WTC11 (cell line): ENCODE data around the gene KRR1. TPM values are rescaled to one million over a fixed set of nuclear protein-coding genes. Genes with fewer than 3 reads are reported as not detected.

Experiments used
- ATAC-seq: fragments of 200-7000 bp; cut with Tn5 transposase; 2 replicates; pipeline ENCODE4 v1.10.0; 2021; ENCODE audit warnings: mild to moderate bottlenecking, moderate library complexity
- CTCF ChIA-PET: fragments of 300-600 bp; sonication (Branson Sonifier 250); formaldehyde crosslinking; loops from one replicate; lab custom pipeline; 2021; ENCODE audit warnings: antibody characterized with exemption; lab: Charles Lee
- POLR2A ChIA-PET: fragments of 350-600 bp; sonication (Branson Sonifier 250); formaldehyde crosslinking; loops from one replicate; lab custom pipeline; 2021; ENCODE audit warnings: antibody characterized with exemption; lab: Charles Lee
- DNase-seq: peaks from one replicate; pipeline ENCODE4 v3.0.0; 2021; ENCODE audit warnings: low spot score
- H3K27ac Mint-ChIP-seq: 2 replicates; pipeline ENCODE4 v1.8.0; 2021; ENCODE audit warnings: mixed read lengths
- H3K27me3 Mint-ChIP-seq: 2 replicates; pipeline ENCODE4 v1.8.0; 2021; ENCODE audit warnings: low read depth, mild to moderate bottlenecking, moderate library complexity, mixed read lengths
- H3K36me3 Mint-ChIP-seq: 2 replicates; pipeline ENCODE4 v1.8.0; 2021; ENCODE audit warnings: mixed read lengths
- H3K4me1 Mint-ChIP-seq: 2 replicates; pipeline ENCODE4 v1.8.0; 2022; ENCODE audit warnings: mixed read lengths
- H3K4me3 Mint-ChIP-seq: 2 replicates; pipeline ENCODE4 v1.8.0; 2021; ENCODE audit warnings: mild to moderate bottlenecking, moderate library complexity, mixed read lengths
- H3K9me3 Mint-ChIP-seq: 2 replicates; pipeline ENCODE4 v1.8.0; 2021; ENCODE audit warnings: mixed read lengths
- ATF6 ChIP-seq: sonication (generic); formaldehyde crosslinking; IDR thresholded peaks from 2 replicates; pipeline ENCODE4 v1.8.1; 2023; ENCODE audit warnings: mild to moderate bottlenecking, missing genetic modification reagents
- CDX4 ChIP-seq: fragments of 250-450 bp; sonication (Bioruptor Pico); IDR thresholded peaks from 2 replicates; pipeline ENCODE4 v1.9.0; 2021; ENCODE audit warnings: moderate library complexity, mild to moderate bottlenecking, inconsistent platforms, borderline replicate concordance
- CREM ChIP-seq: sonication (generic); formaldehyde crosslinking; IDR thresholded peaks from 2 replicates; pipeline ENCODE4 v1.8.1; 2022; ENCODE audit warnings: mild to moderate bottlenecking, missing genetic modification reagents, moderate library complexity
- E2F4 ChIP-seq: sonication (generic); formaldehyde crosslinking; IDR thresholded peaks from 2 replicates; pipeline ENCODE4 v1.8.1; 2022; ENCODE audit warnings: low read depth, mild to moderate bottlenecking, moderate library complexity, missing genetic modification reagents, borderline replicate concordance
- ETV6 ChIP-seq: sonication (generic); formaldehyde crosslinking; IDR thresholded peaks from 2 replicates; pipeline ENCODE4 v1.8.1; 2022; ENCODE audit warnings: mild to moderate bottlenecking, missing genetic modification reagents
- FOXK1 ChIP-seq: sonication (generic); formaldehyde crosslinking; IDR thresholded peaks from 2 replicates; pipeline ENCODE4 v1.8.0; 2022; ENCODE audit warnings: mild to moderate bottlenecking, moderate library complexity, missing genetic modification reagents
- GTF2I ChIP-seq: fragments of 250-450 bp; sonication (Bioruptor Pico); conservative IDR thresholded peaks from 2 replicates; pipeline ENCODE4 v1.4.0; 2021; ENCODE audit warnings: mild to moderate bottlenecking
- HMGXB4 ChIP-seq: sonication (generic); formaldehyde crosslinking; IDR thresholded peaks from 2 replicates; pipeline ENCODE4 v1.8.1; 2023; ENCODE audit warnings: mild to moderate bottlenecking, moderate library complexity, missing genetic modification reagents
- MLX ChIP-seq: sonication (generic); formaldehyde crosslinking; IDR thresholded peaks from 2 replicates; pipeline ENCODE4 v1.8.1; 2023; ENCODE audit warnings: mild to moderate bottlenecking, missing genetic modification reagents, moderate library complexity
- MYBL2 ChIP-seq: sonication (generic); formaldehyde crosslinking; IDR thresholded peaks from 2 replicates; pipeline ENCODE4 v1.8.1; 2023; ENCODE audit warnings: mild to moderate bottlenecking, moderate library complexity, missing genetic modification reagents
- PRDM15 ChIP-seq: sonication (generic); formaldehyde crosslinking; IDR thresholded peaks from 2 replicates; pipeline ENCODE4 v1.8.0; 2022; ENCODE audit warnings: missing genetic modification reagents
- PRRX2 ChIP-seq: fragments of 250-450 bp; sonication (Bioruptor Pico); IDR thresholded peaks from 2 replicates; pipeline ENCODE4 v1.8.0; 2021; ENCODE audit warnings: mild to moderate bottlenecking
- SOX15 ChIP-seq: fragments of 250-450 bp; sonication (Bioruptor Pico); IDR thresholded peaks from 2 replicates; pipeline ENCODE4 v1.9.0; 2021; ENCODE audit warnings: mild to moderate bottlenecking
- TEAD4 ChIP-seq: sonication (generic); formaldehyde crosslinking; IDR thresholded peaks from 2 replicates; pipeline ENCODE4 v1.8.0; 2022; ENCODE audit warnings: mild to moderate bottlenecking, missing genetic modification reagents
- USF1 ChIP-seq: sonication (generic); formaldehyde crosslinking; IDR thresholded peaks from 2 replicates; pipeline ENCODE4 v1.8.0; 2022; ENCODE audit warnings: mild to moderate bottlenecking, missing genetic modification reagents
- ZNF121 ChIP-seq: sonication (generic); formaldehyde crosslinking; IDR thresholded peaks from 2 replicates; pipeline ENCODE4 v1.8.0; 2023; ENCODE audit warnings: missing genetic modification reagents
- ZNF138 ChIP-seq: sonication (generic); formaldehyde crosslinking; conservative IDR thresholded peaks from 2 replicates; pipeline ENCODE4 v1.8.1; 2022; ENCODE audit warnings: mild to moderate bottlenecking, moderate library complexity, missing genetic modification reagents
- ZNF425 ChIP-seq: fragments of 250-450 bp; sonication (Bioruptor Pico); conservative IDR thresholded peaks from 2 replicates; pipeline ENCODE4 v1.9.0; 2021; ENCODE audit warnings: mild to moderate bottlenecking
- ZNF532 ChIP-seq: fragments of 250-450 bp; sonication (Bioruptor Pico); IDR thresholded peaks from 2 replicates; pipeline ENCODE4 v1.9.0; 2021; ENCODE audit warnings: mild to moderate bottlenecking, borderline replicate concordance
- total RNA-seq: library from RNA; stranded (reverse); gene quantifications from 3 replicates; pipeline ENCODE4 v1.2.3, GENCODE V29; 2021

Gene KRR1
- total RNA-seq, 1 experiment from 2014 or later: 59.6 TPM

GRCh38 chr12:75509621-75510020, 1.8 kb downstream of the KRR1 start:
- Mint-ChIP-seq H3K4me3 (peak overlapping the region; percentile 99), H3K36me3 (peaks cover 18% of the 10 kb centered on the region), H3K27me3 (no peaks in the 10 kb centered on the region), H3K4me1 (peaks cover 13% of the 10 kb centered on the region), H3K9me3 (no peaks in the 10 kb centered on the region), H3K27ac (no peak overlapping the region)
- no peak for TF ChIP-seq CDX4 (CRISPR knock-in tag)
- TF ChIP-seq MYBL2 (CRISPR knock-in tag): no peak
- no peak for TF ChIP-seq HMGXB4 (CRISPR knock-in tag)
- TF ChIP-seq ZNF138 (CRISPR knock-in tag): no peak
- no peak for TF ChIP-seq E2F4
- TF ChIP-seq SOX15 (CRISPR knock-in tag): no peak
- TF ChIP-seq GTF2I (CRISPR knock-in tag): no peak
- TF ChIP-seq PRRX2: no peak
- TF ChIP-seq ZNF121 (CRISPR knock-in tag): no peak
- TF ChIP-seq ETV6: no peak
- TF ChIP-seq CREM (CRISPR knock-in tag): no peak
- no peak for TF ChIP-seq PRDM15
- DNase-seq (no peak), ATAC-seq (no peak)
- ChIA-PET CTCF (no interaction called here), POLR2A (interaction anchor here (0.7 kb wide), 1 partner anchor 1193 kb away, joined by 5 read pairs; no protein-coding TSS in a partner anchor)

- H3K4me3 Mint-ChIP-seq: no peak overlapping the region
- POLR2A ChIA-PET: no interaction called here
- H3K36me3 Mint-ChIP-seq: peaks cover 21% of the 10 kb centered on the region
- no peaks in the 10 kb centered on the region for H3K9me3 Mint-ChIP-seq
- DNase-seq: no peak
- H3K4me1 Mint-ChIP-seq: peaks cover 13% of the 10 kb centered on the region
- H3K27ac Mint-ChIP-seq: no peak overlapping the region
- ATAC-seq: no peak
- CTCF ChIA-PET: no interaction called here
- no peaks in the 10 kb centered on the region for H3K27me3 Mint-ChIP-seq
- TF ChIP-seq ZNF425 (CRISPR knock-in tag) (no peak), USF1 (CRISPR knock-in tag) (no peak), FOXK1 (no peak), ATF6 (CRISPR knock-in tag) (no peak), MLX (no peak), TEAD4 (no peak), ZNF532 (CRISPR knock-in tag) (no peak)
Measured at GRCh38 chr12:75508159-75508558, 3.2 kb downstream of the KRR1 start.
